K562 (cell line): ENCODE results near the gene ADD3. TPM values are rescaled to one million over a fixed set of nuclear protein-coding genes. Genes with fewer than 3 reads are reported as not detected.

Experiments
- ARHGAP35 ChIP-seq: fragments of 450-650 bp; IDR thresholded peaks from 2 replicates; pipeline ENCODE4 v1.6.1; 2018; ENCODE audit not compliant: partially characterized antibody
- CHCHD3 ChIP-seq: fragments of 250-450 bp; sonication (Bioruptor Pico); IDR thresholded peaks from 2 replicates; pipeline ENCODE4 v2.1.2; 2022; ENCODE audit warnings: mild to moderate bottlenecking
- CTBP1 ChIP-seq: fragments of 450-650 bp; IDR thresholded peaks from 2 replicates; pipeline ENCODE4 v1.6.1; 2016; ENCODE audit warnings: borderline replicate concordance
- EZH2 ChIP-seq: IDR thresholded peaks from 2 replicates; pipeline ENCODE4 v1.6.1; 2012; ENCODE audit warnings: low read depth, mild to moderate bottlenecking, inconsistent platforms, low read length, borderline replicate concordance
- FOSL1 ChIP-seq: fragments of 200-800 bp; sonication (Bioruptor generic); conservative IDR thresholded peaks from 2 replicates; pipeline ENCODE4 v1.6.1; 2016; ENCODE audit warnings: missing genetic modification characterization, missing compliant biosample characterization
- FUS ChIP-seq: fragments of 200-400 bp; formaldehyde crosslinking; optimal IDR thresholded peaks from 2 replicates; pipeline ENCODE3; 2017; ENCODE audit warnings: low read depth, low read length
- GTF2E2 ChIP-seq: fragments of 200-800 bp; sonication (Bioruptor generic); IDR thresholded peaks from 2 replicates; pipeline ENCODE4 v1.6.1; 2016; ENCODE audit warnings: missing genetic modification characterization, missing compliant biosample characterization
- HDAC6 ChIP-seq: IDR thresholded peaks from 2 replicates; pipeline ENCODE4 v1.6.1; 2012; ENCODE audit warnings: low read depth, mild to moderate bottlenecking, control low read depth, inconsistent platforms, low read length, moderate library complexity
- NCOA6 ChIP-seq: fragments of 450-650 bp; IDR thresholded peaks from 2 replicates; pipeline ENCODE4 v1.6.1; 2017; ENCODE audit warnings: mild to moderate bottlenecking
- RAD21 ChIP-seq, 2 experiments: fragments of 250-450 bp in 1 of 2; fragments of 450-650 bp in 1 of 2; sonication (Bioruptor Pico) in 1 of 2; formaldehyde crosslinking in 1 of 2; IDR thresholded peaks in 1 of 2; conservative IDR thresholded peaks in 1 of 2; 2 replicates each; pipeline versions ENCODE4 v1.4.0 to v1.8.0; 2020 to 2022; ENCODE audit warnings: mild to moderate bottlenecking in 2 of 2, moderate library complexity in 1 of 2
- ZNF507 ChIP-seq: conservative IDR thresholded peaks from 2 replicates; pipeline ENCODE4 v1.6.1; 2017; ENCODE audit warnings: missing genetic modification characterization, missing compliant biosample characterization
- ZNF584 ChIP-seq: fragments of 200-800 bp; sonication (Bioruptor generic); IDR thresholded peaks from 2 replicates; pipeline ENCODE4 v1.6.1; 2016; ENCODE audit warnings: low read depth, mild to moderate bottlenecking, missing genetic modification characterization, missing compliant biosample characterization
- polyA plus RNA-seq, 8 experiments: library from polyadenylated mRNA; depleted of rRNA in 4 of 8; stranded (reverse) in 5 of 8; unstranded in 3 of 8; fragments of >200 nt; fragmentation: Nextera tagmentation in 2 of 8; fragmentation: Illumina TruSeq in 1 of 8; extraction: Ambion mirVana in 2 of 8; extraction: Trizol in 1 of 8; gene quantifications; 2 replicates each; pipeline versions ENCODE4 v1.2.1 to v1.2.3, GENCODE V29; 2011 to 2014; ENCODE audit warnings: inconsistent platforms in 1 of 8, missing spikeins in 1 of 8
- total RNA-seq, 7 experiments: library from RNA; depleted of rRNA in 6 of 7; stranded (reverse); fragments of >200 nt in 6 of 7; fragmentation: Illumina TruSeq in 2 of 7; extraction: Trizol in 2 of 7; gene quantifications; 2 replicates each; pipeline versions ENCODE4 v1.2.1 to v1.2.3, GENCODE V29; 2011 to 2021; ENCODE audit warnings: low replicate concordance in 1 of 7
- TF ChIP-seq, protein P1 (sequence below): fragments of 450-650 bp; IDR thresholded peaks from 2 replicates; pipeline ENCODE4 v1.6.1; 2017; ENCODE audit warnings: antibody characterized with exemption
- TF ChIP-seq, protein P2 (sequence below), 2 experiments: fragments of 450-650 bp; conservative IDR thresholded peaks; 2 replicates each; pipeline ENCODE4 v1.6.1; 2017; ENCODE audit warnings: mild to moderate bottlenecking in 2 of 2, moderate library complexity in 2 of 2
- TF ChIP-seq, protein P3 (sequence below), 2 experiments: IDR thresholded peaks; 2 replicates each; pipeline ENCODE4 v1.6.1; 2011; ENCODE audit warnings: borderline replicate concordance in 1 of 2, control low read depth in 1 of 2, low read depth in 1 of 2, low read length in 1 of 2, mild to moderate bottlenecking in 1 of 2, mixed read lengths in 1 of 2, moderate library complexity in 1 of 2; ENCODE audit not compliant: insufficient read depth in 1 of 2, insufficient read length in 1 of 2, poor library complexity in 1 of 2, severe bottlenecking in 1 of 2; ENCODE audit errors: extremely low read depth in 1 of 2
- TF ChIP-seq, protein P4 (sequence below): fragments of 250-450 bp; sonication (Bioruptor Pico); IDR thresholded peaks from 2 replicates; pipeline ENCODE4 v1.9.0; 2021; ENCODE audit warnings: mild to moderate bottlenecking, inconsistent platforms
- TF ChIP-seq, protein P5 (sequence below), 3 experiments: IDR thresholded peaks in 2 of 3; conservative IDR thresholded peaks in 1 of 3; 2 replicates each; pipeline ENCODE4 v1.5.1; 2011 to 2012; ENCODE audit warnings: low read length in 3 of 3, mild to moderate bottlenecking in 3 of 3, control low read depth in 2 of 3, improper control_type of control experiment in 1 of 3, inconsistent platforms in 1 of 3, low read depth in 1 of 3, mixed read lengths in 1 of 3, moderate library complexity in 1 of 3; ENCODE audit not compliant: insufficient read depth in 2 of 3
- TF ChIP-seq, protein P6 (sequence below): sonication (generic); IDR thresholded peaks from 2 replicates; pipeline ENCODE4 v1.6.1; 2016

The ADD3 gene
- total and polyA plus RNA-seq, 9 of the 15 experiments (the other 6 are each of a cell fraction or from before 2014, with no cell fraction given), result 13.2 to 125 (median 31.7) TPM

DNA sequence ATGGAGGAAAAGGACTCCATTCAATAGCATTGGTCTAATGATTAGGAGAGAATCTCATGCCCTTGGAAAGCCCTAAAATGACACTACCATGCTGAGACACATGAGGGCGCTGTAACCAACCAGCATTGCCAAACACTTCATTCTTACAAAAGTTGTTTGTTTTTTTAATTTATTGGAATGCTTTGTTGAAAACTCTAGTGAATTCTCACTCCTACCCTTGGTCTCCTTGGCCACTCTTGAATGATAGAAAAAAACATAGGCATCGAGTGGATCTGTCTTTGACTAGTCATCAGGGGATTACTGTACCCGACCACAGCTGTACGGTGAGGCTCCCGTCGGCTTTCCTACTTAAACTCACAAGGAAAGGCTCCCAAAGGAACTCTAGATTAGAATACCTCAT lies 29.3 kb upstream of the ADD3 start (continued):
- TF ChIP-seq, protein P1, sequence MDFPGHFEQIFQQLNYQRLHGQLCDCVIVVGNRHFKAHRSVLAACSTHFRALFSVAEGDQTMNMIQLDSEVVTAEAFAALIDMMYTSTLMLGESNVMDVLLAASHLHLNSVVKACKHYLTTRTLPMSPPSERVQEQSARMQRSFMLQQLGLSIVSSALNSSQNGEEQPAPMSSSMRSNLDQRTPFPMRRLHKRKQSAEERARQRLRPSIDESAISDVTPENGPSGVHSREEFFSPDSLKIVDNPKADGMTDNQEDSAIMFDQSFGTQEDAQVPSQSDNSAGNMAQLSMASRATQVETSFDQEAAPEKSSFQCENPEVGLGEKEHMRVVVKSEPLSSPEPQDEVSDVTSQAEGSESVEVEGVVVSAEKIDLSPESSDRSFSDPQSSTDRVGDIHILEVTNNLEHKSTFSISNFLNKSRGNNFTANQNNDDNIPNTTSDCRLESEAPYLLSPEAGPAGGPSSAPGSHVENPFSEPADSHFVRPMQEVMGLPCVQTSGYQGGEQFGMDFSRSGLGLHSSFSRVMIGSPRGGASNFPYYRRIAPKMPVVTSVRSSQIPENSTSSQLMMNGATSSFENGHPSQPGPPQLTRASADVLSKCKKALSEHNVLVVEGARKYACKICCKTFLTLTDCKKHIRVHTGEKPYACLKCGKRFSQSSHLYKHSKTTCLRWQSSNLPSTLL, result no peak
- TF ChIP-seq, protein P2, sequence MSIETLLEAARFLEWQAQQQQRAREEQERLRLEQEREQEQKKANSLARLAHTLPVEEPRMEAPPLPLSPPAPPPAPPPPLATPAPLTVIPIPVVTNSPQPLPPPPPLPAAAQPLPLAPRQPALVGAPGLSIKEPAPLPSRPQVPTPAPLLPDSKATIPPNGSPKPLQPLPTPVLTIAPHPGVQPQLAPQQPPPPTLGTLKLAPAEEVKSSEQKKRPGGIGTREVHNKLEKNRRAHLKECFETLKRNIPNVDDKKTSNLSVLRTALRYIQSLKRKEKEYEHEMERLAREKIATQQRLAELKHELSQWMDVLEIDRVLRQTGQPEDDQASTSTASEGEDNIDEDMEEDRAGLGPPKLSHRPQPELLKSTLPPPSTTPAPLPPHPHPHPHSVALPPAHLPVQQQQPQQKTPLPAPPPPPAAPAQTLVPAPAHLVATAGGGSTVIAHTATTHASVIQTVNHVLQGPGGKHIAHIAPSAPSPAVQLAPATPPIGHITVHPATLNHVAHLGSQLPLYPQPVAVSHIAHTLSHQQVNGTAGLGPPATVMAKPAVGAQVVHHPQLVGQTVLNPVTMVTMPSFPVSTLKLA (conservative IDR thresholded peaks at IDR 0.05), result 0 out of 4 replicates have a peak, but pooled peaks of 1 of the 2 experiments have one; percentile 12
- TF ChIP-seq CHCHD3 (CRISPR knock-in tag) (no peak), GTF2E2 (no peak), EZH2 (no peak), NCOA6 (no peak), FOSL1 (no peak), RAD21 (CRISPR knock-in tag; conservative IDR thresholded peaks at IDR 0.05 in 1 of 2, IDR thresholded peaks at IDR 0.05 in 1 of 2) (peak; percentile 50 to 74; a peak in 3 of 4 replicates), ARHGAP35 (no peak), ZNF507 (tag) (no peak), FUS (no peak), CTBP1 (no peak), HDAC6 (no peak), ZNF584 (CRISPR knock-in tag) (no peak)
- TF ChIP-seq, protein P3, sequence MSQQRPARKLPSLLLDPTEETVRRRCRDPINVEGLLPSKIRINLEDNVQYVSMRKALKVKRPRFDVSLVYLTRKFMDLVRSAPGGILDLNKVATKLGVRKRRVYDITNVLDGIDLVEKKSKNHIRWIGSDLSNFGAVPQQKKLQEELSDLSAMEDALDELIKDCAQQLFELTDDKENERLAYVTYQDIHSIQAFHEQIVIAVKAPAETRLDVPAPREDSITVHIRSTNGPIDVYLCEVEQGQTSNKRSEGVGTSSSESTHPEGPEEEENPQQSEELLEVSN (IDR thresholded peaks at IDR 0.05; ENCODE audit: borderline replicate concordance in 1 of 2, extremely low read depth in 1 of 2, insufficient read depth in 1 of 2, insufficient read length in 1 of 2, low read depth in 1 of 2, low read length in 1 of 2, poor library complexity in 1 of 2, severe bottlenecking in 1 of 2), result no peak
- TF ChIP-seq, protein P4, sequence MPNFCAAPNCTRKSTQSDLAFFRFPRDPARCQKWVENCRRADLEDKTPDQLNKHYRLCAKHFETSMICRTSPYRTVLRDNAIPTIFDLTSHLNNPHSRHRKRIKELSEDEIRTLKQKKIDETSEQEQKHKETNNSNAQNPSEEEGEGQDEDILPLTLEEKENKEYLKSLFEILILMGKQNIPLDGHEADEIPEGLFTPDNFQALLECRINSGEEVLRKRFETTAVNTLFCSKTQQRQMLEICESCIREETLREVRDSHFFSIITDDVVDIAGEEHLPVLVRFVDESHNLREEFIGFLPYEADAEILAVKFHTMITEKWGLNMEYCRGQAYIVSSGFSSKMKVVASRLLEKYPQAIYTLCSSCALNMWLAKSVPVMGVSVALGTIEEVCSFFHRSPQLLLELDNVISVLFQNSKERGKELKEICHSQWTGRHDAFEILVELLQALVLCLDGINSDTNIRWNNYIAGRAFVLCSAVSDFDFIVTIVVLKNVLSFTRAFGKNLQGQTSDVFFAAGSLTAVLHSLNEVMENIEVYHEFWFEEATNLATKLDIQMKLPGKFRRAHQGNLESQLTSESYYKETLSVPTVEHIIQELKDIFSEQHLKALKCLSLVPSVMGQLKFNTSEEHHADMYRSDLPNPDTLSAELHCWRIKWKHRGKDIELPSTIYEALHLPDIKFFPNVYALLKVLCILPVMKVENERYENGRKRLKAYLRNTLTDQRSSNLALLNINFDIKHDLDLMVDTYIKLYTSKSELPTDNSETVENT (CRISPR knock-in tag), result no peak
- TF ChIP-seq, protein P5, sequence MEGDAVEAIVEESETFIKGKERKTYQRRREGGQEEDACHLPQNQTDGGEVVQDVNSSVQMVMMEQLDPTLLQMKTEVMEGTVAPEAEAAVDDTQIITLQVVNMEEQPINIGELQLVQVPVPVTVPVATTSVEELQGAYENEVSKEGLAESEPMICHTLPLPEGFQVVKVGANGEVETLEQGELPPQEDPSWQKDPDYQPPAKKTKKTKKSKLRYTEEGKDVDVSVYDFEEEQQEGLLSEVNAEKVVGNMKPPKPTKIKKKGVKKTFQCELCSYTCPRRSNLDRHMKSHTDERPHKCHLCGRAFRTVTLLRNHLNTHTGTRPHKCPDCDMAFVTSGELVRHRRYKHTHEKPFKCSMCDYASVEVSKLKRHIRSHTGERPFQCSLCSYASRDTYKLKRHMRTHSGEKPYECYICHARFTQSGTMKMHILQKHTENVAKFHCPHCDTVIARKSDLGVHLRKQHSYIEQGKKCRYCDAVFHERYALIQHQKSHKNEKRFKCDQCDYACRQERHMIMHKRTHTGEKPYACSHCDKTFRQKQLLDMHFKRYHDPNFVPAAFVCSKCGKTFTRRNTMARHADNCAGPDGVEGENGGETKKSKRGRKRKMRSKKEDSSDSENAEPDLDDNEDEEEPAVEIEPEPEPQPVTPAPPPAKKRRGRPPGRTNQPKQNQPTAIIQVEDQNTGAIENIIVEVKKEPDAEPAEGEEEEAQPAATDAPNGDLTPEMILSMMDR (IDR thresholded peaks at IDR 0.05 in 2 of 3, conservative IDR thresholded peaks at IDR 0.05 in 1 of 3; ENCODE audit: insufficient read depth in 2 of 3, low read depth in 1 of 3, low read length in 3 of 3), result peak; percentile 63 to 81 (median 77)
- TF ChIP-seq, protein P6, sequence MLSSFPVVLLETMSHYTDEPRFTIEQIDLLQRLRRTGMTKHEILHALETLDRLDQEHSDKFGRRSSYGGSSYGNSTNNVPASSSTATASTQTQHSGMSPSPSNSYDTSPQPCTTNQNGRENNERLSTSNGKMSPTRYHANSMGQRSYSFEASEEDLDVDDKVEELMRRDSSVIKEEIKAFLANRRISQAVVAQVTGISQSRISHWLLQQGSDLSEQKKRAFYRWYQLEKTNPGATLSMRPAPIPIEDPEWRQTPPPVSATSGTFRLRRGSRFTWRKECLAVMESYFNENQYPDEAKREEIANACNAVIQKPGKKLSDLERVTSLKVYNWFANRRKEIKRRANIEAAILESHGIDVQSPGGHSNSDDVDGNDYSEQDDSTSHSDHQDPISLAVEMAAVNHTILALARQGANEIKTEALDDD, result peak; percentile 79
